Inflammatory macrophage (primary cell): ENCODE data around the gene RGS5.
A peak's percentile ranks its signal among the peaks of the same experiment; 100 is the strongest.

Experiments
- DNase-seq, 2 donors: peaks; one replicate each; pipeline ENCODE4 v3.0.0-alpha.2; 2020 to 2022

RGS5 gene

GRCh38 chr1:163178628-163179027 is 24.1 kb downstream of the RGS5 start:
- no peak for DNase-seq

- no peak for DNase-seq
These were observed 25.9 kb downstream of the RGS5 start for GRCh38 chr1:163176797-163177196.

GRCh38 chr1:163174524-163175437 is 27.9 kb downstream of the RGS5 start:
- peak; percentile 40 to 65 for DNase-seq

- no peak for DNase-seq
These were observed 29.6 kb downstream of the RGS5 start for GRCh38 chr1:163173121-163173520.

GRCh38 chr1:163172596-163172995 is 30.1 kb downstream of the RGS5 start:
- no peak for DNase-seq

- no peak for DNase-seq
These were observed 30.9 kb downstream of the RGS5 start for GRCh38 chr1:163171826-163172225.

- no peak for DNase-seq
These were observed 31.6 kb downstream of the RGS5 start for GRCh38 chr1:163170975-163171676.

- DNase-seq = no peak
These were observed 32.4 kb downstream of the RGS5 start for GRCh38 chr1:163170331-163170730.

GRCh38 chr1:163169553-163169952 is 33.2 kb downstream of the RGS5 start:
- DNase-seq = no peak

- no peak for DNase-seq
These were observed 34.7 kb downstream of the RGS5 start for GRCh38 chr1:163168053-163168452.

- peak; percentile 1 to 3 for DNase-seq
These were observed 35.7 kb downstream of the RGS5 start for GRCh38 chr1:163166886-163167555.

GRCh38 chr1:163165119-163165518 is 37.6 kb downstream of the RGS5 start:
- DNase-seq = no peak

- no peak for DNase-seq
These were observed 38.7 kb downstream of the RGS5 start for GRCh38 chr1:163163881-163164582.

- no peak for DNase-seq
These were observed 39.6 kb downstream of the RGS5 start for GRCh38 chr1:163163163-163163562.

- DNase-seq = no peak
These were observed 40.3 kb downstream of the RGS5 start for GRCh38 chr1:163162381-163162914.

GRCh38 chr1:163161841-163162240 is 40.9 kb downstream of the RGS5 start:
- peak in 1 of 2 donors; percentile 6 for DNase-seq

- no peak for DNase-seq
These were observed 41.4 kb downstream of the RGS5 start for GRCh38 chr1:163161337-163161736.

- DNase-seq = no peak
These were observed 47.1 kb downstream of the RGS5 start for GRCh38 chr1:163155606-163156005.

- no peak for DNase-seq
These were observed 53.8 kb downstream of the RGS5 start for GRCh38 chr1:163148911-163149310.

GRCh38 chr1:163147019-163147418 is 55.7 kb downstream of the RGS5 start:
- DNase-seq = no peak

- no peak for DNase-seq
These were observed 57.3 kb downstream of the RGS5 start for GRCh38 chr1:163145435-163145834.

- no peak for DNase-seq
These were observed 58.3 kb downstream of the RGS5 start for GRCh38 chr1:163144418-163144817.
